NCI-H526 treated with DMSO at 0.1 percent for 48 hours (cell line): ENCODE results near the gene USP16.
A peak's percentile ranks its signal among the peaks of the same experiment; 100 is the strongest.
"Not testable (repeated sequence)": the region's sequence is repeated elsewhere in the genome, so short reads cannot be mapped to it uniquely, and the experiment has no call there.

Source experiments
- DNase-seq: peaks from one replicate; lab custom pipeline; 2025; lab: John Stamatoyannopoulos, UW

Gene USP16

GRCh38 chr21:29033871-29034270 is 9.4 kb downstream of the USP16 start:
- DNase-seq, result no peak

- DNase-seq, result no peak
Observed at GRCh38 chr21:29034678-29035077, 10.2 kb downstream of the USP16 start.

- no peak for DNase-seq
Observed at GRCh38 chr21:29052224-29052623, 27.8 kb downstream of the USP16 start.

- no peak for DNase-seq
Observed at GRCh38 chr21:29053011-29053553, 28.6 kb downstream of the USP16 start.

- DNase-seq, result no peak
Observed at GRCh38 chr21:29053656-29054055, 29.2 kb downstream of the USP16 start.

GRCh38 chr21:29055080-29055479 is 30.6 kb downstream of the USP16 start:
- DNase-seq, result no peak

- DNase-seq, result no peak
Observed at GRCh38 chr21:29056005-29056404, 31.5 kb downstream of the USP16 start.

GRCh38 chr21:29056538-29057050 is 32.1 kb downstream of the USP16 start:
- DNase-seq, result no peak

- DNase-seq, result no peak
Observed at GRCh38 chr21:29064850-29065481, 40.5 kb downstream of the USP16 start.

- DNase-seq, result no peak
Observed at GRCh38 chr21:29072873-29073221, 48.4 kb downstream of the USP16 start.

- peak; percentile 96 for DNase-seq
Observed at GRCh38 chr21:29073222-29074006, 48.9 kb downstream of the USP16 start, which contains the start of gene CCT8. Gene CCT8 (minus strand): TSS chr21:29073648. CDS start chr21:29073590, 58 bp downstream.

- no peak for DNase-seq
Observed at GRCh38 chr21:29074007-29074376, 49.5 kb downstream of the USP16 start.

GRCh38 chr21:29074783-29075182 is 50.3 kb downstream of the USP16 start:
- no peak for DNase-seq

GRCh38 chr21:29075706-29076466 is 51.4 kb downstream of the USP16 start:
- no peak for DNase-seq

GRCh38 chr21:29076731-29077640 is 52.5 kb downstream of the USP16 start:
- DNase-seq, result not testable (repeated sequence)

GRCh38 chr21:29077651-29078090 is 53.2 kb downstream of the USP16 start:
- DNase-seq, result no peak

- DNase-seq, result no peak
Observed at GRCh38 chr21:29078869-29079767, 54.6 kb downstream of the USP16 start.

GRCh38 chr21:29080454-29080941 is 56.0 kb downstream of the USP16 start:
- DNase-seq, result no peak

- DNase-seq, result no peak
Observed at GRCh38 chr21:29082046-29082815, 57.8 kb downstream of the USP16 start.
